K562 (cell line): ENCODE data around the gene NT5C3B. TPM values are rescaled to one million over a fixed set of nuclear protein-coding genes. Genes with fewer than 3 reads are reported as not detected.

ENCODE experiments used
- ATAC-seq: fragments of 200-7000 bp; cut with Tn5 transposase; 3 replicates; pipeline ENCODE4 v1.9.1; 2020; ENCODE audit warnings: moderate library complexity
- BruUV-seq: library from RNA; stranded (reverse); fragments of 400-500 nt; replicated peaks from 2 replicates; lab custom pipeline; 2021; lab: Mats Ljungman, UMichigan
- CTCF ChIA-PET: fragments of 300-600 bp; formaldehyde crosslinking; extraction: SDS; loops from one replicate; lab custom pipeline; 2021; ENCODE audit warnings: low intra/inter-chr PET ratio; lab: Yijun Ruan, JAX
- POLR2A ChIA-PET: fragments of 300-600, 350-650 bp; sonication (Branson Sonifier 250); formaldehyde crosslinking; extraction: SDS; loops from one replicate; lab custom pipeline; 2021; ENCODE audit warnings: antibody characterized with exemption, inconsistent platforms; lab: Yijun Ruan, JAX
- DNase-seq, 4 experiments: peaks; one replicate each; pipeline versions ENCODE4 v3.0.0 to v3.0.0-alpha.2; 2011 to 2018; ENCODE audit warnings: low spot score in 3 of 4, mixed read lengths in 3 of 4; ENCODE audit errors: extremely low read depth in 1 of 4
- FAIRE-seq: peaks from 2 replicates; lab custom pipeline; 2011; peaks lifted over from hg19 to GRCh38; lab: Jason Lieb, UNC
- H2AFZ ChIP-seq: 2 replicates; pipeline ENCODE4 v1.6.0; 2011; ENCODE audit warnings: low read depth, low read length, control low read depth, inconsistent platforms
- H3K27ac ChIP-seq: fragments of 200-600 bp; 3 replicates; pipeline ENCODE4 v1.8.0; 2011; ENCODE audit warnings: low read depth, mild to moderate bottlenecking, control low read depth, inconsistent platforms, low read length, moderate library complexity, mixed read lengths; ENCODE audit errors: extremely low read depth
- H3K27me3 ChIP-seq, 2 experiments: fragments of 300-600 bp in 1 of 2; 2 replicates in 1 of 2; 3 replicates in 1 of 2; pipeline versions ENCODE4 v1.6.0 to v1.8.0; 2011; ENCODE audit warnings: inconsistent platforms in 2 of 2, low read length in 2 of 2, mild to moderate bottlenecking in 1 of 2, mixed read lengths in 1 of 2, moderate library complexity in 1 of 2; ENCODE audit not compliant: control insufficient read depth in 2 of 2, insufficient read depth in 2 of 2
- H3K36me3 ChIP-seq: fragments of 300-600 bp; 3 replicates; pipeline ENCODE4 v1.8.0; 2011; ENCODE audit warnings: mild to moderate bottlenecking, low read length, inconsistent platforms; ENCODE audit not compliant: control insufficient read depth, insufficient read depth
- H3K4me1 ChIP-seq, 2 experiments: fragments of 200-600 bp in 1 of 2; replicated peaks in 1 of 2; 2 replicates in 1 of 2; 3 replicates in 1 of 2; pipeline versions ENCODE4 v1.5.1 to v1.8.0; 2011; ENCODE audit warnings: inconsistent platforms in 2 of 2, low read length in 2 of 2, mild to moderate bottlenecking in 1 of 2, mixed read lengths in 1 of 2, moderate library complexity in 1 of 2; ENCODE audit not compliant: control insufficient read depth in 2 of 2, insufficient read depth in 2 of 2
- H3K4me2 ChIP-seq: 2 replicates; pipeline ENCODE4 v1.6.1; 2011; ENCODE audit warnings: low read length, control low read depth, inconsistent platforms, mixed read lengths; ENCODE audit not compliant: insufficient read depth
- H3K4me3 ChIP-seq: fragments of 200-600 bp; sonication (generic), shearing (Covaris generic); 2 replicates; pipeline ENCODE4 v1.5.1; 2016; ENCODE audit warnings: control low read depth, inconsistent platforms
- H3K79me2 ChIP-seq: fragments of 200-600 bp; 3 replicates; pipeline ENCODE4 v1.8.0; 2011; ENCODE audit warnings: low read length, inconsistent platforms; ENCODE audit not compliant: control insufficient read depth, insufficient read depth
- H3K9ac ChIP-seq, 2 experiments: 2 replicates each; pipeline versions ENCODE4 v1.6.0 to v1.6.1; 2011; ENCODE audit warnings: low read depth in 2 of 2, low read length in 2 of 2, control low read depth in 1 of 2, inconsistent platforms in 1 of 2, mild to moderate bottlenecking in 1 of 2, mixed read lengths in 1 of 2; ENCODE audit not compliant: insufficient read depth in 1 of 2
- H3K9me1 ChIP-seq: one replicate; pipeline ENCODE4 v1.6.0; 2011; ENCODE audit warnings: inconsistent platforms, mild to moderate bottlenecking, low read length, moderate library complexity; ENCODE audit not compliant: control insufficient read depth, insufficient read depth
- H3K9me3 ChIP-seq: replicated peaks from 2 replicates; pipeline ENCODE4 v1.5.1; 2011; ENCODE audit warnings: low read depth, low read length, inconsistent platforms; ENCODE audit not compliant: control insufficient read depth, insufficient read depth
- H4K20me1 ChIP-seq: replicated peaks from 2 replicates; pipeline ENCODE4 v1.6.1; 2011; ENCODE audit warnings: low read length, inconsistent platforms, mixed read lengths; ENCODE audit not compliant: control insufficient read depth, insufficient read depth
- DPF2 ChIP-seq: fragments of 450-650 bp; IDR thresholded peaks from 2 replicates; pipeline ENCODE4 v1.6.1; 2016
- HMGN3 ChIP-seq: IDR thresholded peaks from 2 replicates; pipeline ENCODE4 v1.6.1; 2011; ENCODE audit warnings: borderline replicate concordance, low read depth, mild to moderate bottlenecking, mixed read lengths, low read length; ENCODE audit not compliant: insufficient read length; ENCODE audit errors: extremely low read depth
- ILK ChIP-seq: fragments of 450-650 bp; IDR thresholded peaks from 2 replicates; pipeline ENCODE4 v1.6.1; 2016; ENCODE audit warnings: missing genetic modification characterization, low read depth, mild to moderate bottlenecking, missing compliant biosample characterization, moderate library complexity, borderline replicate concordance
- SETDB1 ChIP-seq: IDR thresholded peaks from one replicate; pipeline ENCODE4 v1.6.1; 2012; ENCODE audit warnings: low read length, control low read depth, inconsistent platforms
- STAG1 ChIP-seq: sonication (generic); formaldehyde crosslinking; IDR thresholded peaks from 2 replicates; pipeline ENCODE4 v1.5.0; 2020; ENCODE audit warnings: missing genetic modification reagents, borderline replicate concordance
- WGBS: fragments of 100-300 bp; shearing (Covaris generic); methylation state at CpG from one replicate; pipeline ENCODE4 v1.1.6; 2016; ENCODE audit warnings: low coverage, mixed read lengths; ENCODE audit not compliant: insufficient coverage; ENCODE audit errors: missing lambda C conversion rate; 5-methylcytosine and 5-hydroxymethylcytosine counted together
- in situ Hi-C: fragments of 300-500 bp; cut with MboI; formaldehyde crosslinking; loops from 4 replicates; pipeline ENCODE4 v1.15.0; 2018; ENCODE audit warnings: inconsistent platforms, mixed read lengths
- intact Hi-C: fragments of 100-400 bp; cut with micrococcal nuclease; formaldehyde crosslinking; loops from 2 replicates; pipeline ENCODE4 v1.14.2; 2022
- polyA plus RNA-seq, 8 experiments: library from polyadenylated mRNA; depleted of rRNA in 4 of 8; stranded (reverse) in 5 of 8; unstranded in 3 of 8; fragments of >200 nt; fragmentation: Nextera tagmentation in 2 of 8; fragmentation: Illumina TruSeq in 1 of 8; extraction: Ambion mirVana in 2 of 8; extraction: Trizol in 1 of 8; gene quantifications; 2 replicates each; pipeline versions ENCODE4 v1.2.1 to v1.2.3, GENCODE V29; 2011 to 2014; ENCODE audit warnings: inconsistent platforms in 1 of 8, missing spikeins in 1 of 8
- total RNA-seq, 7 experiments: library from RNA; depleted of rRNA in 6 of 7; stranded (reverse); fragments of >200 nt in 6 of 7; fragmentation: Illumina TruSeq in 2 of 7; extraction: Trizol in 2 of 7; gene quantifications; 2 replicates each; pipeline versions ENCODE4 v1.2.1 to v1.2.3, GENCODE V29; 2011 to 2021; ENCODE audit warnings: low replicate concordance in 1 of 7

The NT5C3B gene
- total and polyA plus RNA-seq, 9 of the 15 experiments (the other 6 are each of a cell fraction or from before 2014, with no cell fraction given): 2.0 to 166 (median 85.0) TPM

DNA sequence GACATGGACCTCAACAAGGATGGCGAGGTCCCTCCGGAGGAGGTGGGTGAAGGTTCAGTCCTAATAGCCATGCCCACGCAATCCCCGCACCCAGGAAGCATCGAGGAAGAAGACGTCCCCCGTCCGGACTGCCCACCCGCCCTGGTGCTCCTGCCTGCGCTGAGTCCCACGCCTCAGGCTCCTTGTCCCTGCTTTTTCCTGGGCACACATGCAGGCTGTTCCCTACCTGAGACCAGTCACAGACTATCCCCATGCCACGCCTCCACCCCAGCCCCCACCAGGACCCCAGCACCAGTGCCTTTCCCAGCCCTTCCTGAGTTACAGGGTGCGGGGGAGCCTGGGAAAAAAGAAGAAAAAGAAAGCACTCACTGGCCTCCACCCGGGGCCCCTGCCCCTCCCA lies 14.3 kb downstream of the NT5C3B start:
- TF ChIP-seq SETDB1: no peak
- TF ChIP-seq STAG1 (CRISPR knock-in tag): no peak
- TF ChIP-seq ILK (tag): no peak
- Histone ChIP-seq H2AFZ (no peak overlapping the region), H3K36me3 (peaks cover 19% of the 10 kb centered on the region; the same call in 1 of the 3 replicates), H3K4me1 (peaks cover 2 to 40% of the 10 kb centered on the region in 2 experiments; a peak in 4 of 5 replicates), H3K4me3 (no peak overlapping the region), H3K27me3 (no peaks in the 10 kb centered on the region), H3K9me1 (no peaks in the 10 kb centered on the region), H4K20me1 (no peaks in the 10 kb centered on the region), H3K79me2 (no peaks in the 10 kb centered on the region), H3K27ac (no peak overlapping the region), H3K9ac (peak overlapping the region in 1 of 2 experiments; percentile 52; a peak in 2 of 4 replicates), H3K4me2 (no peak overlapping the region), H3K9me3 (no peaks in the 10 kb centered on the region)
- 27% methylated on average over 5 of the region's 14 CpGs for whole genome bisulfite sequencing
- POLR2A ChIA-PET: interaction anchor here (1.2 to 1.5 kb wide), 2 partner anchors 15 to 20 kb away, joined by 3 to 6 read pairs; partner anchors contain the start of gene NT5C3B
- intact Hi-C loops: no loop called here
- no TSS peak for BruUV-seq
- FAIRE-seq: no peak
- peak in 1 of 4 experiments; percentile 14 for DNase-seq
- in situ Hi-C loops: no loop called here
- ATAC-seq: no peak
- CTCF ChIA-PET: interaction anchor here (0.6 kb wide), 1 partner anchor 41 kb away, joined by 3 read pairs; no protein-coding TSS in a partner anchor

DNA sequence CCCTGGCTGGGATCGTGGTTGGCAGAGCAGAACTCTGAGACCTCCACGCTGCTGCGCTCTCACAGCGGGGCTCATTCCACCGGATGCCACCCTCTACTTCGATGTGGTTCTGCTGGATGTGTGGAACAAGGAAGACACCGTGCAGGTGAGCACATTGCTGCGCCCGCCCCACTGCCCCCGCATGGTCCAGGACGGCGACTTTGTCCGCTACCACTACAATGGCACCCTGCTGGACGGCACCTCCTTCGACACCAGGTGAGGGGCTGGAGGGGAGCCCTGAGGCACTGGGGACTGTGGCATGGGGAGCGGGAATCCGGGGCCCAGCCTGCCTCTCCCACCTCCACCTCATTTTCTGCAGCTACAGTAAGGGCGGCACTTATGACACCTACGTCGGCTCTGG lies 18.0 kb downstream of the NT5C3B start:
- no peak overlapping the region for H3K9ac ChIP-seq
- intact Hi-C loops: no loop called here
- BruUV-seq: no TSS peak
- no peaks in the 10 kb centered on the region for H3K27me3 ChIP-seq
- CTCF ChIA-PET: no interaction called here
- FAIRE-seq: no peak
- DNase-seq: no peak
- no peak overlapping the region for H3K27ac ChIP-seq
- no peaks in the 10 kb centered on the region for H3K9me1 ChIP-seq
- POLR2A ChIA-PET: no interaction called here
- H2AFZ ChIP-seq: peak overlapping the region; percentile 57; the same call in 1 of the 2 replicates
- H3K4me2 ChIP-seq: no peak overlapping the region
- H3K79me2 ChIP-seq: no peaks in the 10 kb centered on the region
- no peak overlapping the region for H3K4me3 ChIP-seq
- in situ Hi-C loops: no loop called here
- 88% methylated on average over 16 of the region's 20 CpGs for WGBS
- ATAC-seq: no peak
- peaks cover 2 to 41% of the 10 kb centered on the region in 2 experiments; a peak in 4 of 5 replicates for H3K4me1 ChIP-seq
- H4K20me1 ChIP-seq: no peaks in the 10 kb centered on the region
- H3K36me3 ChIP-seq: no peaks in the 10 kb centered on the region
- H3K9me3 ChIP-seq: no peaks in the 10 kb centered on the region
- TF ChIP-seq HMGN3 (no peak), DPF2 (no peak)
